Fibroblast of lung (primary cell): Measurements from ENCODE around the gene GLMP.

Experiments
- CTCF ChIP-seq, 2 donors: IDR thresholded peaks in 1 of 2; conservative IDR thresholded peaks in 1 of 2; 1 replicate in 1 of 2; 2 replicates in 1 of 2; pipeline ENCODE4 v1.5.1; 2011 to 2012; ENCODE audit warnings: low read length in 2 of 2, control low read depth in 1 of 2, inconsistent platforms in 1 of 2, low read depth in 1 of 2, mild to moderate bottlenecking in 1 of 2
- EZH2 ChIP-seq: IDR thresholded peaks from 2 replicates; pipeline ENCODE4 v1.5.1; 2012; ENCODE audit warnings: low read length, control low read depth, mild to moderate bottlenecking; ENCODE audit errors: missing control alignments

GRCh38 chr1:156316909-156317308 is 21.4 kb upstream of the GLMP start:
- TF ChIP-seq CTCF (conservative IDR thresholded peaks at IDR 0.05 in 1 of 2, IDR thresholded peaks at IDR 0.05 in 1 of 2; ENCODE audit: low read depth in 1 of 2, low read length in 2 of 2), result no peak
- no peak for TF ChIP-seq EZH2
